ENCODE measurements around the gene ARPC1A. TPM values are rescaled to one million over a fixed set of nuclear protein-coding genes. Genes with fewer than 3 reads are reported as not detected.

ARPC1A gene
- total and polyA plus RNA-seq, 12 donors, result 93.1 to 213 (median 134) TPM

DNA sequence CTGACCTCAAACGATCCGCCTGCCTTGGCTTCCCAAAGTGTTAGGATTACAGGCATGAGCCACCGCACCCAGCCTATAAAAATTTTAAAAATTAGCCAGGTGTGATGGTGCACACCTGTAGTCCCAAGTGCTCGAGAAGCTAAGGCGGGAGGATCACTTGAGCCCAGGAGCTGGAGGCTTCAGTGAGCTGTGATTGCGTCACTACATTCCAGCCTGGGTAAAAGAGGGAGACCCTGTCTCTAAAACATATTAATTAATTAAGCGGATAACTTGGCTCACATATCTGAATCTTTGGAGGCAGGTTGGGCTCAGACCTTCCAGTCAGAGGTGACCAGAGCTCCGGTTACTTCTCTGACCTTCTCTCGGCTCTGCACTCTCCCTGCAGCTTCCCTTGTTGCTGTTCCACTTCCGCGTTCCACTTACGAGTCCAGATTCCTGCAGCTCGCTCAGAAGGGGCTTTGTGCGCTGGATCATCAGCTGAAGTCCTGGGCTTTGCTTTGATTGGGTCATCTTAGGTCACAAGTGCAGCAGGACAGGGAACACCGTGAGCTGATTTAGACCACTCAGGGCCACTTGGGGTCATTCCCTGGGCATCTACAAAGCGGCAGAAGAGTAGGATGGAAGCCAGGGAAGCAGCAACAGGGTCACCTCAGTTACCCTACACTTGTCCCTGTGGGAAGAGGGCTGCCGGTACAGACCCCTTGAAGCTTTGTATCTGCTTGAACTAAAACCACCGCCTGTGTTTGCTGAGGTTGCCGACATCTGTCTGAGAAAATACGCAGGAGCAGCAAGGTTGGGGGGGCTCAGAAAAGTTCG is 46.8 kb downstream of the ARPC1A start:
- H3K27me3 ChIP-seq, result no peaks in the 10 kb centered on the region
- 40 to 53% methylated on average over 21 of the region's 21 CpGs for WGBS, 2 donors
- peaks cover 0 to 38% (median 21%) of the 10 kb centered on the region in 9 donors for H3K4me1 ChIP-seq
- ATAC-seq (peak in 3 of 8 donors; percentile 7 to 36 (median 24)), DNase-seq (no peak)
- no peaks in the 10 kb centered on the region for H3K9me3 ChIP-seq
- peak overlapping the region in 8 of 10 donors; percentile 16 to 62 (median 45) for H3K27ac ChIP-seq
- TF ChIP-seq, protein P1, sequence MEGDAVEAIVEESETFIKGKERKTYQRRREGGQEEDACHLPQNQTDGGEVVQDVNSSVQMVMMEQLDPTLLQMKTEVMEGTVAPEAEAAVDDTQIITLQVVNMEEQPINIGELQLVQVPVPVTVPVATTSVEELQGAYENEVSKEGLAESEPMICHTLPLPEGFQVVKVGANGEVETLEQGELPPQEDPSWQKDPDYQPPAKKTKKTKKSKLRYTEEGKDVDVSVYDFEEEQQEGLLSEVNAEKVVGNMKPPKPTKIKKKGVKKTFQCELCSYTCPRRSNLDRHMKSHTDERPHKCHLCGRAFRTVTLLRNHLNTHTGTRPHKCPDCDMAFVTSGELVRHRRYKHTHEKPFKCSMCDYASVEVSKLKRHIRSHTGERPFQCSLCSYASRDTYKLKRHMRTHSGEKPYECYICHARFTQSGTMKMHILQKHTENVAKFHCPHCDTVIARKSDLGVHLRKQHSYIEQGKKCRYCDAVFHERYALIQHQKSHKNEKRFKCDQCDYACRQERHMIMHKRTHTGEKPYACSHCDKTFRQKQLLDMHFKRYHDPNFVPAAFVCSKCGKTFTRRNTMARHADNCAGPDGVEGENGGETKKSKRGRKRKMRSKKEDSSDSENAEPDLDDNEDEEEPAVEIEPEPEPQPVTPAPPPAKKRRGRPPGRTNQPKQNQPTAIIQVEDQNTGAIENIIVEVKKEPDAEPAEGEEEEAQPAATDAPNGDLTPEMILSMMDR (IDR thresholded peaks at IDR 0.05), result no peak
- intact Hi-C loops (cut with DNase I), result loop anchor here in 2 of 10 donors (5.0 to 10.0 kb wide), 3 partner anchors 35 to 132 kb away; partner anchors contain the start of genes BUD31 (in 1 of the 2), PDAP1 (in 1 of the 2), ZKSCAN5 (in 1 of the 2) and ZNF394 (in 1 of the 2)
- H3K4me3 ChIP-seq, result peak overlapping the region in 1 of 10 donors; percentile 0
- peaks cover 0 to 34% (median 8%) of the 10 kb centered on the region in 9 donors for H3K36me3 ChIP-seq

- H3K4me3 ChIP-seq, result peak overlapping the region; percentile 75 to 97 (median 90)
- ATAC-seq (no peak), DNase-seq (peak in 1 of 2 donors; percentile 24)
- H3K9me3 ChIP-seq, result no peaks in the 10 kb centered on the region
- peaks cover 0 to 47% (median 24%) of the 10 kb centered on the region in 9 donors for H3K4me1 ChIP-seq
- TF ChIP-seq, protein P1 (IDR thresholded peaks at IDR 0.05), result no peak
- H3K36me3 ChIP-seq, result peaks cover 0 to 35% (median 8%) of the 10 kb centered on the region in 9 donors
- 89 to 90% methylated on average over 41 of the region's 41 CpGs for whole genome bisulfite sequencing, 2 donors
- peak overlapping the region in 9 of 10 donors; percentile 91 to 98 (median 97) for H3K27ac ChIP-seq
- no peaks in the 10 kb centered on the region for H3K27me3 ChIP-seq
- intact Hi-C loops (cut with DNase I), result loop anchor here in 4 of 10 donors (1.0 to 10.0 kb wide), 5 partner anchors 34 to 131 kb away; partner anchors contain the start of genes BUD31 (in 3 of the 4), PDAP1 (in 3 of the 4), ZKSCAN5 (in 1 of the 4) and ZNF394 (in 1 of the 4)
Observed at GRCh38 chr7:99373091-99374066, 47.7 kb downstream of the ARPC1A start.

- peaks cover 0 to 33% (median 0%) of the 10 kb centered on the region in 9 donors for H3K36me3 ChIP-seq
- peak within 1 kb of the TSS; percentile 91 to 98 (median 97) for H3K27ac ChIP-seq
- TF ChIP-seq, protein P1 (IDR thresholded peaks at IDR 0.05), result no peak
- H3K27me3 ChIP-seq, result no peaks in the 10 kb centered on the region
- peak within 1 kb of the TSS; percentile 75 to 97 (median 90) for H3K4me3 ChIP-seq
- intact Hi-C loops (cut with DNase I), result loop anchor here in 4 of 10 donors (1.0 to 10.0 kb wide), 5 partner anchors 33 to 130 kb away; partner anchors contain the start of genes BUD31 (in 3 of the 4), PDAP1 (in 3 of the 4), ZKSCAN5 (in 1 of the 4) and ZNF394 (in 1 of the 4)
- peak; percentile 59 to 86 (median 78) for ATAC-seq
- H3K9me3 ChIP-seq, result no peaks in the 10 kb centered on the region
- H3K4me1 ChIP-seq, result peaks cover 0 to 57% (median 34%) of the 10 kb centered on the region in 9 donors
- 3 to 4% methylated on average over 74 to 95 of the region's 95 CpGs for WGBS, 2 donors
- peak; percentile 83 to 84 for DNase-seq
Observed at GRCh38 chr7:99374111-99375064, 48.7 kb downstream of the ARPC1A start, which contains the start of gene ARPC1B. Gene ARPC1B, plus strand, starts transcription at chr7:99374730. Its CDS starts 10,985 bp downstream, at chr7:99385715.

Data from heart right ventricle (tissue), 16 donors.